H9 (cell line): Measurements from ENCODE around the gene KCNA2. TPM values are rescaled to one million over a fixed set of nuclear protein-coding genes. Genes with fewer than 3 reads are reported as not detected.

Source experiments
- DNase-seq: peaks from one replicate; pipeline ENCODE4 v3.0.0-alpha.2; 2017
- H2AFZ ChIP-seq: one replicate; pipeline ENCODE4 v1.6.1; 2013; ENCODE audit warnings: mild to moderate bottlenecking, low read length, control low read depth, moderate library complexity
- H2AK5ac ChIP-seq: 2 replicates; pipeline ENCODE4 v1.6.1; 2013; ENCODE audit warnings: low read length, control low read depth, mixed read lengths; ENCODE audit not compliant: insufficient read length
- H2BK120ac ChIP-seq: one replicate; pipeline ENCODE4 v1.6.1; 2013; ENCODE audit warnings: low read depth, mild to moderate bottlenecking, low read length, control low read depth, inconsistent platforms; ENCODE audit not compliant: poor library complexity, severe bottlenecking
- H2BK12ac ChIP-seq: 2 replicates; pipeline ENCODE4 v1.6.1; 2013; ENCODE audit warnings: low read length, control low read depth, mixed read lengths, low read depth; ENCODE audit not compliant: insufficient read length
- H2BK15ac ChIP-seq: 2 replicates; pipeline ENCODE4 v1.6.1; 2013; ENCODE audit warnings: low read depth, low read length, control low read depth
- H2BK20ac ChIP-seq: one replicate; pipeline ENCODE4 v1.6.1; 2013; ENCODE audit warnings: low read depth, mild to moderate bottlenecking, low read length, control low read depth, inconsistent platforms; ENCODE audit not compliant: poor library complexity, severe bottlenecking
- H2BK5ac ChIP-seq: 2 replicates; pipeline ENCODE4 v1.6.1; 2013; ENCODE audit warnings: low read length, control low read depth, mixed read lengths; ENCODE audit not compliant: insufficient read length
- H3K14ac ChIP-seq: 2 replicates; pipeline ENCODE4 v1.6.1; 2013; ENCODE audit warnings: low read length, control low read depth; ENCODE audit not compliant: insufficient read depth
- H3K18ac ChIP-seq: 2 replicates; pipeline ENCODE4 v1.6.1; 2013; ENCODE audit warnings: low read depth, mild to moderate bottlenecking, mixed read lengths, low read length, control low read depth; ENCODE audit not compliant: insufficient read length
- H3K23ac ChIP-seq: 2 replicates; pipeline ENCODE4 v1.6.1; 2013; ENCODE audit warnings: low read length, control low read depth, mixed read lengths, low read depth; ENCODE audit not compliant: insufficient read length
- H3K23me2 ChIP-seq: 2 replicates; pipeline ENCODE4 v1.6.1; 2013; ENCODE audit warnings: low read depth, mild to moderate bottlenecking, mixed read lengths, low read length, control low read depth; ENCODE audit not compliant: insufficient read length, poor library complexity, severe bottlenecking
- H3K27ac ChIP-seq: 2 replicates; pipeline ENCODE4 v1.5.1; 2013; ENCODE audit warnings: low read length, control low read depth, mixed read lengths, low read depth; ENCODE audit not compliant: insufficient read length
- H3K27me3 ChIP-seq: 2 replicates; pipeline ENCODE4 v1.6.1; 2013; ENCODE audit warnings: low read length, control low read depth, inconsistent platforms; ENCODE audit not compliant: insufficient read depth
- H3K4ac ChIP-seq: 2 replicates; pipeline ENCODE4 v1.6.1; 2013; ENCODE audit warnings: low read depth, mild to moderate bottlenecking, control low read depth, inconsistent platforms, low read length, moderate library complexity
- H3K4me1 ChIP-seq: 2 replicates; pipeline ENCODE4 v1.6.1; 2013; ENCODE audit warnings: low read length, control low read depth, inconsistent platforms; ENCODE audit not compliant: insufficient read depth
- H3K4me2 ChIP-seq: 2 replicates; pipeline ENCODE4 v1.6.1; 2013; ENCODE audit warnings: low read length, control low read depth, mixed read lengths; ENCODE audit not compliant: insufficient read length, insufficient read depth
- H3K56ac ChIP-seq: 2 replicates; pipeline ENCODE4 v1.6.1; 2013; ENCODE audit warnings: low read depth, mild to moderate bottlenecking, mixed read lengths, low read length, control low read depth; ENCODE audit not compliant: insufficient read length
- H3K79me1 ChIP-seq: 2 replicates; pipeline ENCODE4 v1.6.1; 2013; ENCODE audit warnings: low read depth, mild to moderate bottlenecking, moderate library complexity, low read length, control low read depth, inconsistent platforms; ENCODE audit not compliant: insufficient read depth, poor library complexity, severe bottlenecking
- H3K79me2 ChIP-seq: 2 replicates; pipeline ENCODE4 v1.6.1; 2013; ENCODE audit warnings: low read length, control low read depth, inconsistent platforms; ENCODE audit not compliant: insufficient read depth
- H3K9ac ChIP-seq: 2 replicates; pipeline ENCODE4 v1.6.1; 2013; ENCODE audit warnings: low read length, control low read depth, mixed read lengths; ENCODE audit not compliant: insufficient read length; ENCODE audit errors: extremely low read depth
- H3K9me3 ChIP-seq: one replicate; pipeline ENCODE4 v1.6.1; 2013; ENCODE audit warnings: low read depth, low read length, inconsistent platforms; ENCODE audit not compliant: control insufficient read depth
- H3T11ph ChIP-seq: one replicate; pipeline ENCODE4 v1.6.1; 2013; ENCODE audit warnings: mild to moderate bottlenecking, low read length, control low read depth, inconsistent platforms
- H4K20me1 ChIP-seq: one replicate; pipeline ENCODE4 v1.6.1; 2013; ENCODE audit not compliant: control insufficient read depth, insufficient read length, insufficient read depth
- H4K5ac ChIP-seq: 2 replicates; pipeline ENCODE4 v1.6.1; 2013; ENCODE audit warnings: low read depth, mild to moderate bottlenecking, mixed read lengths, low read length, control low read depth; ENCODE audit not compliant: insufficient read length
- H4K8ac ChIP-seq: replicated peaks from 2 replicates; pipeline ENCODE4 v1.6.1; 2013; ENCODE audit warnings: low read length, control low read depth, mixed read lengths, low read depth; ENCODE audit not compliant: insufficient read length
- H4K91ac ChIP-seq: 2 replicates; pipeline ENCODE4 v1.6.1; 2013; ENCODE audit warnings: low read depth, mild to moderate bottlenecking, moderate library complexity, mixed read lengths, low read length, control low read depth; ENCODE audit not compliant: insufficient read length
- H3K27ac Mint-ChIP-seq, 3 experiments: 2 replicates in 2 of 3; 3 replicates in 1 of 3; pipeline ENCODE4 v1.8.0; 2020 to 2021; ENCODE audit warnings: mixed read lengths in 3 of 3, mild to moderate bottlenecking in 1 of 3, moderate library complexity in 1 of 3
- H3K27me3 Mint-ChIP-seq: 2 replicates; pipeline ENCODE4 v1.8.0; 2021; ENCODE audit warnings: low read depth, mild to moderate bottlenecking, moderate library complexity, mixed read lengths
- H3K36me3 Mint-ChIP-seq, 3 experiments: 2 replicates in 2 of 3; 3 replicates in 1 of 3; pipeline ENCODE4 v1.8.0; 2020 to 2021; ENCODE audit warnings: low read depth in 3 of 3, mixed read lengths in 3 of 3; ENCODE audit not compliant: insufficient read depth in 1 of 3
- H3K4me1 Mint-ChIP-seq, 2 experiments: 2 replicates each; pipeline ENCODE4 v1.8.0; 2020; ENCODE audit warnings: mixed read lengths in 2 of 2
- H3K4me3 Mint-ChIP-seq, 2 experiments: 2 replicates in 1 of 2; 3 replicates in 1 of 2; pipeline ENCODE4 v1.8.0; 2020 to 2021; ENCODE audit warnings: mild to moderate bottlenecking in 2 of 2, mixed read lengths in 2 of 2, moderate library complexity in 1 of 2
- H3K9me3 Mint-ChIP-seq, 2 experiments: 2 replicates in 1 of 2; 3 replicates in 1 of 2; pipeline ENCODE4 v1.8.0; 2020; ENCODE audit warnings: mild to moderate bottlenecking in 2 of 2, mixed read lengths in 2 of 2, moderate library complexity in 1 of 2
- CTCF ChIP-seq: fragments of 200-600 bp; sonication (generic); conservative IDR thresholded peaks from 3 replicates; pipeline ENCODE4 v1.8.0; 2021; ENCODE audit warnings: antibody characterized with exemption, mild to moderate bottlenecking
- WGBS: extraction: QIAGEN DNeasy Blood & Tissue Kit; methylation state at CpG from one replicate; pipeline ENCODE4 v1.1.7; 2013; ENCODE audit warnings: missing lambda C conversion rate, low lambda C conversion rate, mixed read lengths; ENCODE audit not compliant: insufficient read length; ENCODE audit errors: extremely low coverage; 5-methylcytosine and 5-hydroxymethylcytosine counted together
- total RNA-seq: library from RNA; stranded (reverse); gene quantifications from 2 replicates; pipeline ENCODE4 v1.2.1, GENCODE V29; 2021

KCNA2 gene
- total RNA-seq, 1 experiment from 2014 or later = 0.33 TPM

GRCh38 chr1:110588486-110588885 is 17.7 kb downstream of the KCNA2 start:
- no peak overlapping the region for H2AFZ ChIP-seq
- Mint-ChIP-seq H3K4me1 (no peaks in the 10 kb centered on the region), H3K4me3 (no peak overlapping the region), H3K36me3 (no peaks in the 10 kb centered on the region), H3K9me3 (no peaks in the 10 kb centered on the region), H3K27ac (no peak overlapping the region), H3K27me3 (peaks cover 82% of the 10 kb centered on the region)
- no peak overlapping the region for H2BK5ac ChIP-seq
- no peak overlapping the region for H2BK20ac ChIP-seq
- no peaks in the 10 kb centered on the region for H3K4me1 ChIP-seq
- no peak for DNase-seq
- no peaks in the 10 kb centered on the region for H4K20me1 ChIP-seq
- no peak overlapping the region for H3K9ac ChIP-seq
- no peak overlapping the region for H3K27ac ChIP-seq
- H3K14ac ChIP-seq = no peak overlapping the region
- H2BK15ac ChIP-seq = no peak overlapping the region
- H3T11ph ChIP-seq = no peak overlapping the region
- no peak overlapping the region for H2BK120ac ChIP-seq
- H2BK12ac ChIP-seq = no peak overlapping the region
- no peak overlapping the region for H3K4ac ChIP-seq
- H3K56ac ChIP-seq = no peak overlapping the region
- no peak overlapping the region for H4K91ac ChIP-seq
- H3K79me2 ChIP-seq = no peaks in the 10 kb centered on the region
- H2AK5ac ChIP-seq = no peak overlapping the region
- H3K9me3 ChIP-seq = no peaks in the 10 kb centered on the region
- no peaks in the 10 kb centered on the region for H3K79me1 ChIP-seq
- TF ChIP-seq CTCF = no peak
- no peak overlapping the region for H3K23ac ChIP-seq
- WGBS = no CpG with 5 or more reads among the region's 1 CpG
- no peak overlapping the region for H4K8ac ChIP-seq
- no peak overlapping the region for H4K5ac ChIP-seq
- H3K27me3 ChIP-seq = no peaks in the 10 kb centered on the region; the same call in 1 of the 2 replicates
- H3K23me2 ChIP-seq = no peaks in the 10 kb centered on the region
- H3K4me2 ChIP-seq = no peak overlapping the region
- H3K18ac ChIP-seq = no peak overlapping the region
